Dedifferentiated amniotic fluid mesenchymal stem cell (primary cell): Measurements from ENCODE around the gene RIPPLY1.

Source experiments
- DNase-seq: peaks from one replicate; pipeline ENCODE4 v3.0.0-alpha.2; 2016; ENCODE audit errors: extremely low spot score

RIPPLY1 gene

GRCh38 chrX:106903291-106903824 lies at the start of gene RIPPLY1:
RIPPLY1 (minus strand) TSS chrX:106903341; CDS start chrX:106903287, 54 bp downstream.
- DNase-seq, result no peak

DNA sequence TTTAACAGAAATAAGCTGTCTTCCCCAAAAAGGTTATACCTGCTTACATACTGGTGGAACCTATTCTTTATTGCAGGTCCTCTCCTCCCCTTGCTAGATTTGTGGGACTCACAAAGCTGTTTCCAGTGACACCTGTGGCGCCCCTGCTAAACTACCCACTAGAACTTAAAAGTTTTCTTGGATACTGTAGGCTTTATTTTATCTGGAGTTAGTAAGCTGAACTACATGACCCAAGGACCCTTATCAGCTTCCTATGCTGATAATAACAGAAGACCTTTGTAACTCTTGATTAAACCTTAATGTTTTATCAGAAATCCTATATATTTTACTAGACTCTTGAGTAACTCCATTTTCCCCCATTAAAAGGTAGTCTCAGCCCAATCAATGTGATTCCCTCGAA lies 49.4 kb upstream of the RIPPLY1 start:
- DNase-seq, result no peak

DNA sequence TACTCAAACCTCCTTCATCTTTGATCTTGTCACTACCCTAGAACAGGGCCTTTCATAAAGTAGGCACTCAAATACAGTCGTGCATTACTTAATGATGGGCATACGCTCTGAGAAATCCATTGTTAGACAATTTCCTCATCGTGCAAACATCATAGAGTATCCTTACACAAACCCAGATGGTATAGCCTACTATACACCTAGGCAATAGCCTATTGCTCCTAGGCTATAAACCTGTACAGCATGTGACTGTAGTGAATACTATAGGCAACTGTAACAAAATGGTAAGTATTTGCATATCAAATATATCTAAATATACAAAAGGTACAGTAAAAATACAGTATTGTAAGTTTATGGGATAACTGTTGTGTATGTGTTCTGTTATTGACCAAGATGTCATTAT lies 48.9 kb upstream of the RIPPLY1 start:
- no peak for DNase-seq

DNA sequence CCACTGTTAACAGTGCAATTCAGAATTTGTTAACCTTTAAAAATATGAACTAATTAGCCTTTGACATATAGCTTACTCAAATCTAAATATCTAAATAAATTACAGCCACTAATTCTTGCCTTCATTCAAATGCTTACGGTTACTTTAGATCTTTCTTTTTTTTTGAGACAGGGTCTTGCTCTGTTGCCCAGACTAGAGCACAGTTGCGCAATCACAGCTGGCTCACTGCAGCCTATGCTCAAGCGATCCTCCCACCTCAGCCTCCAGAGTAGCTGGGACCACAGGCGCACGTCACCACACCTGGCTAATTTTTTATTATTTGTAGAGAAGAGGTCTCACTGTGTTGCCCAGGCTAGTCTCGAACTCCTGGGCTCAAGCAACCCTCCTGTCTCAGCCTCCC lies 48.1 kb upstream of the RIPPLY1 start:
- no peak for DNase-seq

- DNase-seq, result no peak
These were observed 47.2 kb upstream of the RIPPLY1 start for GRCh38 chrX:106950381-106950780.

GRCh38 chrX:106949366-106949765 lies 46.2 kb upstream of the RIPPLY1 start:
- DNase-seq, result no peak

- DNase-seq, result no peak
These were observed 45.5 kb upstream of the RIPPLY1 start for GRCh38 chrX:106948641-106949040.

DNA sequence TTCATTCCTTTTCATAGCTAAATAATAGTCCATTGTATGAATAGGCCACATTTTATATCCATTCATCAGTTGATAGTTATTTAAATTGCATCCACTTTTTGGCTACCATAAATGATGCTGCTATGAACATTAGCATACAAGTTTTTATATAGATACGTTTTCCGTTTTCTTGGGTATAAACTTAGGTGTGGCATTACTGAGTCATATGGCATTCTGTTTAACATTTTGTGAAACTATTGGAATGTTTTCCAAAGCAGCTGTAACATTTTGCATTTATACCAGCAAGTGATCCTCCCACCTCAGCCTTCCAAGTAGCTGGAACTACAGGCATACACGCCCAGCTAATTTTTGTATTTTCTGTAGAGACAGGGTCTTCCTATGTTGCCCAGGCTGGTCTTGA lies 43.3 kb upstream of the RIPPLY1 start:
- DNase-seq, result no peak

DNA sequence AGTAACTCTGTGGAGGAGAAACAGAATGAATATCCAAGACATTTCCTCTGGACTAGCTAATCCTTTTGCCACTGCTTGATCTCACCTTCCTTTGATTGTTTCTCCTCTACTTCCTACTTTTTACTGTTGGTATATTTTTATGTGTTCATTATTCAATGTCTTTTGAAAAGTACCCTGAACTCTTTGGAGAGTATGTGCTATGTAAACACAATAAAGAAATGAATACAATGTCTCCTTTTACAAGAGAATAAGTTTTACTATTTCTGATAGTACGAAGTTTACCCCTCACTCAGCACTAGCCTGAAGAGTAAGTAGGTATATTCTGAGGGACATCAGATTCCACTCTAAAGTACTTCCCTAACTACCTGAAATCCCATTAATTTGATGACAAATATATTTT lies 36.9 kb upstream of the RIPPLY1 start:
- no peak for DNase-seq

DNA sequence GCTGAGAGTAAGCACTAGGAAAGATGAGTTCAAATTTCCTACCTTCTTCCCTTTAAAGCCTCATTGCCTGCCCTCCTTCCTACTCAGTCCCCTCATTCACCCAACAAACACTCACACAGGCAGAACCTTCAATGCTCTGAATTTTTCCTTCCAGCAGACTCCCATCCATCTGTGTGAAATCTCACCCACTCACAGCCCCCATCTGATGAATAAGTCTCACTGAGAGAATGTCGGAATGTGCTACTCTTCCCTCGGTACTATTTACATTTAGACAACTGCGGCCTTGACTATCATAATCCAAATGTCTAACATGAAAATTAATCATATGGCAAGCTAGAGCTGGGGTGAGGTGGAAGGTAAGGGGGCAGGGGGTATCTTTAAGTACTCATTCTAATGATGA lies 36.4 kb upstream of the RIPPLY1 start:
- no peak for DNase-seq

- DNase-seq, result no peak
These were observed 33.1 kb upstream of the RIPPLY1 start for GRCh38 chrX:106936246-106936645.

DNA sequence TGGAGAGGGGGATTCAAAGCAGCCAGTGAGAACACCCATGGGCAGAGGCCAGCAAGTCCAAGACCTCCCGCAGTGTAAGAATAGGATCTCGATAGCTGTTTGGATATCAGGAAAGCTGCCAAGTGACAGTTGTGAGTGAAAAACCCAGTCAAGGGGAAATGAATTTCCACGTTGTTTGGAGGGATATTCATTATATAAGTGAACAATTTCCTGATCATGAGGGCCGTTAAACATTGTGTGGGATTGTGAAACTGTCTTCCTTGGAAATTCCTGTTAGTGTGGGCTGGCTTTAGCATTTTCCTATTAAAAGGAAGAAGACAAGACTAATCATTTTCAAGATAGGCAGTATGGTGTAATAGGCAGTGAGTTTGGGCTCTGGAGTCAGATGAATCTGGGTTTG lies 32.0 kb upstream of the RIPPLY1 start:
- no peak for DNase-seq

GRCh38 chrX:106933538-106933961 lies 30.4 kb upstream of the RIPPLY1 start:
- DNase-seq, result no peak

- DNase-seq, result no peak
These were observed 29.9 kb upstream of the RIPPLY1 start for GRCh38 chrX:106932960-106933537.

- DNase-seq, result no peak
These were observed 29.4 kb upstream of the RIPPLY1 start for GRCh38 chrX:106932492-106932923.

DNA sequence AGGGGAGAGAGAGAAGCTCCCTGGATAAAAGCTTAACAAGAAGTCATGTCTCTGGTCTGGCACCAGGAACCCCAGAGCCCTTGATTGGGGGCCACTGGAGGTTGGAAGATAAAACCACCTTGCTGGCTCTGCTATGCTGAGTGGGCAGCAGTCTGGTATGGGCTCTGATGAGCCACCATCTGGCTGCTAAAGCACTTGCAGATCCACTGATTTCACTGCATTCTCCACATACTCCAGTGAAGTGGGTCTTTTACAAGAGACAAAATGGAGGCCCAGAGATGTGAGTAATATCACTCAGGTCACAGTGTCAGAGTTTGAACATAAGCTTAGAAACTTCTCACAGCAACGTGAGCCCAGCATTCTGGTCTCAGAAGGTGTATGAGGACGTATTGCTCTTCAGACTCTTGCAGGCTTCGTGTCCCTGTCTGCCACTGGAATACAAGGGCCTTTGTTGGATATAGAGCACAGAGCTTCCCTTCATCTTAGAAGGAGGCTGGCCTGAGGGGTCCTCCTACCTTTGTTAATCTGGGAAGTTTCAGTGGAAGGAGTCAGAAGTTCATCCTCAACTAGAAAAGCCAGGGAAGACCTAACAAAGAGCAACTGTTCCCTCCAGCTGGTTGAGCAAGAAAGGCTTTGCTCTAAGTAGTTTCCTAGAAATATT lies 28.8 kb upstream of the RIPPLY1 start:
- DNase-seq, result no peak

DNA sequence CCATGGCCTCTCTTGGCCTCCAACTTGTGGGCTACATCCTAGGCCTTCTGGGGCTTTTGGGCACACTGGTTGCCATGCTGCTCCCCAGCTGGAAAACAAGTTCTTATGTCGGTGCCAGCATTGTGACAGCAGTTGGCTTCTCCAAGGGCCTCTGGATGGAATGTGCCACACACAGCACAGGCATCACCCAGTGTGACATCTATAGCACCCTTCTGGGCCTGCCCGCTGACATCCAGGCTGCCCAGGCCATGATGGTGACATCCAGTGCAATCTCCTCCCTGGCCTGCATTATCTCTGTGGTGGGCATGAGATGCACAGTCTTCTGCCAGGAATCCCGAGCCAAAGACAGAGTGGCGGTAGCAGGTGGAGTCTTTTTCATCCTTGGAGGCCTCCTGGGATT lies 25.1 kb upstream of the RIPPLY1 start:
- no peak for DNase-seq

- DNase-seq, result no peak
These were observed 24.6 kb upstream of the RIPPLY1 start for GRCh38 chrX:106927700-106928099.

DNA sequence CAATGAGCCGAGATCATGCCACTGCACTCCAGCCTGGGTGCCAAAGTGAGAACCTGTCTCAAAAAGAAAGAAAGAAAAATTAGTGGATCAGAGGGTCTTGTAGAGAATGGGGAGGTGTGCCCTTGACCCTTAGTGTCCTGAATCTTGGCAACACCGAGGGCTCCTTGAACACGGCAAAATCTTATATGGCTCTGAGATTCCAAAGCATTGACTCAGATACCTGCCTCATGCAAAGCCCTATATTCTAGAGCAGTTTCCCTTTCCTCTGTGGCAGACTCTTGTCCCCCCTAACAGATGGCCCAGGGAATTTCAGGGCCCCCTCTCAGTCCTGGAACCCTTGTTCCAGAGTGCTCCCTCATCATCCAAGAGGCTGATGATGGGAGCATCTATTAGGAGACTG lies 23.9 kb upstream of the RIPPLY1 start:
- DNase-seq, result no peak

GRCh38 chrX:106921637-106922036 lies 18.5 kb upstream of the RIPPLY1 start:
- DNase-seq, result no peak

DNA sequence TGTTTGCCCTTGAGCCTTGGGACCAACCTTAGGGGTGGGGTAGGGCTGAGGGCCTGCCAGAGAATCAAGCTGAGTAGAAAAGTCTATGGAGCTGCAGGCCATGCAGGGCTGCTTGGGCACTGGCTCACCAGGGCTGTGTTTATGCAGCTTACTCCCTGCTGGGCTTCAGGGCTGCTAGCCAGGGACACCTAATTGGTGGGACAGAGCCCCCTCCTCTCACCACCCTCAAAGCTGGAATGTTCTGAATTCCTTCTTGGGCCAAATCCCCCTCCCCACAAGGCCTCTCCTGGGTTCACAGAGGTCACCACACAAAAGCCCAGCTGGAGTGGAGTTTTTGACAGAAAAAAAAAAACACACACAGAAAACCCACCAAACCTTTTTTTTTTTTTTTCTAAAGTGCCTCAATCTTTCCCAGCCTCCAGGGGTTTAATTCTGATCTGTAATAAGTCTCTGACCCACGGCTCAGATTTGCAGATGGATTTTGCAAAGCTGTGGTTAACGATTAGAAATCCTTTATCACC lies 16.9 kb upstream of the RIPPLY1 start, which contains the start of gene CLDN2:
TSS of gene CLDN2 (plus strand) at position 471 of the 521 bp plus-strand sequence. CDS start 7,827 bp downstream, outside the sequence.
- no peak for DNase-seq

GRCh38 chrX:106917830-106918500 lies 14.8 kb upstream of the RIPPLY1 start:
- DNase-seq, result no peak

- no peak for DNase-seq
These were observed 9.7 kb upstream of the RIPPLY1 start for GRCh38 chrX:106912864-106913263.
